HG03442 (cell line): Measurements from ENCODE around the gene ROGDI.
"Not testable (repeated sequence)": the region's sequence is repeated elsewhere in the genome, so short reads cannot be mapped to it uniquely, and the experiment has no call there.

Experiments used
- ATAC-seq: cut with Tn5 transposase; IDR thresholded peaks from one replicate; pipeline ENCODE4 v1.9.1; 2021; ENCODE audit warnings: mild to moderate bottlenecking, moderate library complexity; ENCODE audit not compliant: unreplicated experiment

Gene ROGDI

GRCh38 chr16:4795181-4795827 is 7.1 kb downstream of the ROGDI start, which contains the start of gene SMIM22:
SMIM22 (plus strand) TSS chr16:4795369; CDS start chr16:4795735, 366 bp downstream.
- no peak for ATAC-seq

GRCh38 chr16:4792951-4793513 is 9.4 kb downstream of the ROGDI start:
- ATAC-seq, result no peak

DNA sequence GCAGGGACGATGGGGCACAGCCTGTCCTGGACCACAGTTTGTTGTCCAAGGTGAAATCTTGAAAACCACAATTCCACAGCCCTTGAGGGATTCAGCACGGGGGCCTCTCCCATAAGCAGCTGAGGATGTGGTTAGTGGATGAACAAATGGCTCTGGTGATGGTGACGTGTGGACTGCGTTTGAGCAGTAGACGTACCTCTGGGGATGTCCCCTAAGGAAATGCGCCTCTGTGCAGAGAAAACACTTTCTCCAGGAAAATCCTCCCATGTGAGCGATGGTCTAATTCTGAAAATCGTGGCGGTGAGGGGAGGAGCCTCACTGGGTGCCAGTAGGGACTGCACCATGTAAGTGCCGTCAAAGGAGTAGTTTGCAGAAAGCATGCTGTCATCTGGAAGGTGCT is 11.6 kb downstream of the ROGDI start:
- ATAC-seq, result no peak

- ATAC-seq, result no peak
Measured at GRCh38 chr16:4790261-4790660, 12.2 kb downstream of the ROGDI start.

GRCh38 chr16:4788910-4789309 is 13.5 kb downstream of the ROGDI start:
- no peak for ATAC-seq

DNA sequence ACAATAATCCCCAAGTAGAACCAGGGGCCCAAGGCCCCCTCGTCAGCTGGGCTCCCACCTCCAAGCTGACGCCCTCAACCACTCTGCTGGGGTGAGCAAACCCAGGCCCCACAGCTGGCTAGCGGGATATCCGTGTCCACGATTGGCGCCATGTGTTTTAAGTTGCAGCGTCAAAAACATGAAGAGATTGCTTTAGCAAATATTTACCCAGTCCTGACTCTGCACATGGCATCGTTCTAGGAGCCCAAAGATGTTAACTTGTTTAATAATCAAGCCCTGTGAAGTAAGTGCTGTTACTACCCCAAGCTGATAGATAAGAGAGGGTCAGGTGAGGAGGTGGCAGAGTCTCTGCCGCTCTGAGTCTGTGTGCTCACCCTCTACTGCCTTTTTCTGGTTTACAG is 13.9 kb downstream of the ROGDI start:
- ATAC-seq, result no peak

DNA sequence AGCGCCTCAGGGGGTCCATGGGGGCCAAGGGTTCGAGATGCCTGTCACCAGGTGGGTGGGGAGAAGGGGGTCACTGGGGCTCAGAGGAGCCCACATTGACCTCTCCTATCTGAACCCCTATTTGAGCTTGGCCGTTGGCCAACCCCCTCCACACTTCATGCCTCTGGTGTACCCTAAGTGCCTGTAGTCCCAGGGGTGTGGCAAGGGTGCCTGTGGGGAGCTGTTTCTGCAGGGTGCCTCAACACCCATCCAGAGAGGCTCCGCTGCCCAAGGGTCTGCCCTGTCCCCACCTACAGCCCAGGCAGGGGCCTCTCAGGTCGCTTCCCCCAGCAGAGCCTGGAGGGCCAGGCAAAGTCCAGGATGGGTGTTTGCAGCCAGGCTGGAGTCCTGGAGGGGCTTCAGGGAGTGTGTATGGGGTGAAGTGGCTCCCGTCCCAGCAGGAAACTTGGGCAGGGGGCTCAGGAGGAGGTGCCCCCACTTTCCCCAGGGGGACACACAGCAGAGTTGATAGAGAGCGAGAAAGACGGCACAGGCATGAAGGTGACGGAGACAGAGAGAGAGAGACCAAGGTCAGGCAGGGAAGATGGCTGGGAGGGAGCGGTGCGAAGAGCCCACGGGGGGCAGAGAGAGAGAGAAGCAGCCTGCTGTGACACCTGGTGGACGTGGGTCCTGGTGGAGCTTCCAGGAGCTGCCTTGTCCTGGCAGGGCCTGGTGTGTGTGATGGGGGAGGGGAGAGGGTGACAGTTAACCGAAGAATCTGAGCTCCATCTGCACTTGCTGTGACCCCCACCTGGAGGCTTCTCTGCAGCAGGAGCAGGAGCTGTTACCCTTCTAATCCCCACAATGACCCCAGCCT is 14.6 kb downstream of the ROGDI start, which contains the start of gene SEPTIN12:
Gene SEPTIN12, minus strand, starts transcription at position 719 of the 856 bp plus-strand sequence. Its CDS starts 700 bp downstream, at position 19.
- ATAC-seq, result no peak

- ATAC-seq, result no peak
Measured at GRCh38 chr16:4787068-4787467, 15.4 kb downstream of the ROGDI start.

- ATAC-seq, result no peak
Measured at GRCh38 chr16:4785758-4786433, 16.5 kb downstream of the ROGDI start.

DNA sequence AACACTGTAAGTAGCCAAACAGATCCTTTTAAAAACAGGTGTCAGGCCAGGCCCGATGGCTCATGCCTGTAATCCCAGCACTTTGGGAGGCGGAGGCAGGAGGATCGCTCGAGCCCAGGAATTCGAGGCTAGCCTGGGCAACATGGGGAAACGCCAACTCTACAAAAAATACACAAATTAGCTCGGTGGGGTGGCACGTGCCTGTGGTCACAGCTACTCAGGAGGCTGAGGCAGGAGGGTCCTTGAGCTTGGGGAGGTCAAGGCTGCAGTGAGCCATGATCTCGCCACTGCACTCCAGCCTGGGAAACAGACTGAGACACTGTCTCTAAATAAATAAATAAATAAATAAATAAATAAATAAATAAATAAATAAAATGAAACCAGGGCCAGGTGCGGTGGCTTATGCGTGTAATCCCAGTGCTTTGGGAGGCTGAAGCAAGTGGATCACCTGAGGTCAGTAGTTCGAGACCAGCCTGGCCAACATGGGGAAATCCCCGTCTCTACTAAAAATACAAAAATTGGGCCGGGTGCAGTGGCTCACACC is 17.9 kb downstream of the ROGDI start:
- not testable (repeated sequence) for ATAC-seq

DNA sequence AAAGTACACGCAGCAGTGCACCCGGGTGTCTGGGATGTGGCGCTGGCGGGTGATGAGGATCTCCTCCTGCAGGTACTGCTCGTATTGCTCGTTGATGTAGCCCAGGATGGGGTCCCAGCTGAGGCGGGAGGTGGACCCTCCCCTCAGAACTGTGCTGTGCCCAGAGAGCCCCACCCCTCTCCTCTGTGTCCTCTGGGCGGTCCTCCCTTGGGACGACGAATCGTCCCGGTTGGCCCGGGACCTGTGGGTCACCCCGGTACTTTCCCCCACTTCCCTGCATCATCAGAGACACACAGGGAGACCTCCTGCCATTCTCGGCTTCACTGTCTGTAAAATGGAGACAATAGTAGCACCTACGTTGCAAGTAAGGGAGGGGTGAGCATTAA is 18.5 kb downstream of the ROGDI start:
- ATAC-seq, result no peak

GRCh38 chr16:4783251-4783950 is 19.0 kb downstream of the ROGDI start:
- ATAC-seq, result no peak

DNA sequence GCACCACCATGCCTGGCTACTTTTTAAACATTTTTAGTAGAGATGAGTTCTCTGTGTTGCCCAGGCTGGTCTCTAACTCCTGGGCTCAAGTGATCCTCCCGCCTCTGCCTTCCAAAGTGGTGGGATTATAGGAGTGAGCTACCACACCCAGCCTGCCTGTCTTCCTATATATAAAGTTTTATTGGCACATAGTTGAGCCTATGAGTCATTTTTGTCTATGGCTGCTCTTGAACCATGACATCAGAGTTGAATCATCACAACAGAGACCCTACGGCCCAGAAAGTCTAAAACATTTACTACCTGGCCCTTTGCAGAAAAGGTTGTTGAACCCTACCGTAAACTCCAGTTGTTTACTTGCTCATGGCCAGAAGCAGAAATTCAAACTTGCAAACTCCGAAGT is 22.2 kb downstream of the ROGDI start:
- ATAC-seq, result no peak

DNA sequence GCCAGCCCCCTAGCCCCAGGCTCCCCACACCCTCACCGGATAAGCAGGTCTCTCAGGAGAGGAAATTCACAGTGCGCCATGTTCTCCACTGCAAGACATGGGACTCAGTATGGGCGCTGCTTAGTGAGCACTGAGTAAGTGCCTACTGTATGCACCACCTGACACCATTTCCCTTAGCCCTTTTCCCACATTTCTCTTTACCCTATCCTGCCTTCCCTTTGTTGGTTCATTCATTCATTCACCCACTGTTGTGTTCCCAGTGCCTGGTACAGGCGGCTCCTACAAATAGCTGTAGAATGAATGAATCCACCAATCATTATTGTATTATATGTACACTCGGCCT is 24.4 kb downstream of the ROGDI start:
- no peak for ATAC-seq

- ATAC-seq, result no peak
Measured at GRCh38 chr16:4777339-4778049, 24.9 kb downstream of the ROGDI start.

- ATAC-seq, result no peak
Measured at GRCh38 chr16:4776141-4776705, 26.2 kb downstream of the ROGDI start.

GRCh38 chr16:4775005-4775404 is 27.4 kb downstream of the ROGDI start:
- ATAC-seq, result no peak

DNA sequence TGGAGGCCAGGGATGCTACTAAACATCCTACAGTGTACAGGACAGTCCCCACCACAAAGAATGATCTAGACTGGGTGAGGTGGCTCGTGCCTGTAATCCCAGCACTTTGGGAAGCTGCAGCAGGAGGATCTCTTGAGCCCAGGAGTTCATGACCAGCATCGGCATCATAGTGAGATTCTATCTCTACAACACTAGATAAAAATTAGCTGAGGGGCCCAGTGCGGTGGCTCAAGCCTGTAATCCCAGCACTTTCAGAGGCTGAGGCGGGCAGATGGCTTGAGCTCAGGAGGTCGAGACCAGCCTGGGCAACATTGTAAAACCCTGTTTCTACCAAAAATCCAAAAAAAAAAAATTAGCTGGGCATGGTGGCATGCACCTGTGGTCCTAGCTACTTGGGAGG is 30.1 kb downstream of the ROGDI start:
- ATAC-seq, result no peak

GRCh38 chr16:4771646-4772045 is 30.8 kb downstream of the ROGDI start:
- ATAC-seq, result no peak

DNA sequence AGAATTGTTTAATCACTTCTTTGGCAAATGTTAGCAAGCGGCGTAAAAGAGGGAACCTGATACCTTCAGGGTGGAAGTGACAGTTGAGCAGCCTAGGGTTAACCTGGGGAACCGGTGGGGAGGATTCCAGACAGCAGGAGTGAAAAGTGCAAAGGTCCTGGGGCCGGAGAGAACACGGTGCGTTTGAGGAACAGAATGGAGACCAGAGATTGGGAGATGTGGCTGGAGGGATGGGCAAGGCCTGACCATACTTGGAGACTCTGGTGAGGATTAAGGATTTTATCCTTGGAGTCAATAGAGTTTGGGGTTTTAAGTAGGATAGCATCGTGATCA is 33.2 kb downstream of the ROGDI start:
- ATAC-seq, result no peak
